GM12873 (cell line): ENCODE results near the gene KRT32.

Experiments
- CTCF ChIP-seq: IDR thresholded peaks from 2 replicates; pipeline ENCODE4 v1.5.1; 2012; ENCODE audit warnings: low read depth, mild to moderate bottlenecking, moderate library complexity, low read length, control low read depth; ENCODE audit not compliant: insufficient read depth; ENCODE audit errors: missing control alignments

KRT32 gene

GRCh38 chr17:41483991-41484826 lies 17.0 kb upstream of the KRT32 start:
- no peak for TF ChIP-seq CTCF

DNA sequence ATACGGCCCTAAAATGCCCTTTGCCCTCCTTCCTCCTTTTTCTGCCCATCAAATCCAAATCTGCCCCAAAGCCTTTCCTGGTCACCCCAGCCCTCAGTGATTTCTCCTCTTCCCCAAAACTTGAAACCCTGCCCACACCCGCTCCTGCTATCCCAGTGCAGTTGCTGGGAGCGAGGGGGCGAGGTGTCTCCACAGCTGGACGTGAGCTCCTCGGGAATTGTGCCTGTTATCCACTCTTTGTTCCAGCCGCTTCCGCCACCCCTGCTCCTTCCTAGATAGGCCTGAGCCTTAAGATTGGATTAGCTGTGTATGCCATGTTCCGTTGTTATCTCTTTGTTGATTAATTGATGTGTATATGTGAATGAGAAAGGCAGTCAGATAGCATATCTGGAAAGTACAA lies 16.3 kb upstream of the KRT32 start:
- TF ChIP-seq CTCF: no peak

- TF ChIP-seq CTCF: no peak
These were observed 13.8 kb upstream of the KRT32 start, which contains the start of gene KRT35 for GRCh38 chr17:41481036-41481435. Gene KRT35 (minus strand): TSS chr17:41481151. CDS start chr17:41481097, 54 bp downstream.

DNA sequence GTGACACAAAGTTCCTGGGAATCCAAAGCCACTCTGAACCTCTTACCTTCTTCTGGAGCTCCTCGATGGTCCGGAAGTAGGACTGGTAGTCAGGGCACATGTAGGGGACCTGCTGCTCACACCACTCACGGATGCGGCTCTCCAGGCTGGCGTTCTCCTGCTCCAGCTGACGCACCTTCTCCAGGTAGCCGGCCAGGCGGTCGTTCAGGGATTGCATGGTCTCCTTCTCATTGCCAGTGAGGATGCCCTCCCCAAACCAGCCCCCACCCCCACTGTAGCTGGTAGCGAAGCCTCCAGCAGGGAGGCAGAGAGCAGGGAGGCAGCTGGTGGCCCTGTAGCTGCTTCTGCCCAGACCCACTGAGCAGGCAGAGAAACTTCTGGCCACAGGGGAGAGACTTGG lies 13.4 kb upstream of the KRT32 start:
- TF ChIP-seq CTCF: no peak

DNA sequence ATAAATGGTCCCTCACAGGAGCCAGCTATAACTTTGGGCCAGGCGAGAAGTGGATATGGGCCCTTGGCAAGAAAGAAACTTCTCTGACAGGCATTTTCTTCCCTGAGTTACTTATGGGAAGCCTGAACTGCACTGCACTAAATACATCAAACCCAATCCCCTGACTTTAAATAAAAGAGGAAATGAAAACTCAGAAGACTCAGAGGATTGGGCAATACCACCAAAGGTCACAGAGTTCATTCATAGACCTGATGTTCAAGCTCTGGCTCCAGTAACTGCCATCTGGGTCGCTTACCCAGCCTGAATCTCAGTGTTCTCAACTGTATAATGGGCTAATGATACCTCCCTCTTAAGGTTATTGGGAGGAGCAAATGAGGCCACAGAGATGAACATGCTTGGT lies 12.9 kb upstream of the KRT32 start:
- no peak for TF ChIP-seq CTCF

DNA sequence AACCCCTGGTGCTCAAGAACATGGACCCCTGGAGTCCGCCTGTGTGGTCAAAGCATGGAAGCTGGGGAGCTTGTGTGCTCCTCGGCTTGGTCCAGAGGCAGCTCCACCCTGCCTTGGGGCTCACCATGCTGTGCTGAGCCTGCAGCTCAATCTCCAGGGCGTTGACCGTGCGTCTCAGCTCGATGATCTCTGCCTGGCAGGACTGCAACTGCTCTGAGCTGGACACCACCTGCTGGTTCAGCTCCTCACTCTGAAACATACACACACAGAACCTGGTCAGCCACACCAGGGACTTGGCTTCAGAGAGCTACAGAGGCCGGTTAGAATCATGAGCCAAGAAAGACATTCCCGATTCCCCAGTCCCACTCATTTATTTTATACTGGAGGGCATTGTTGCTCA lies 11.1 kb upstream of the KRT32 start:
- no peak for TF ChIP-seq CTCF

DNA sequence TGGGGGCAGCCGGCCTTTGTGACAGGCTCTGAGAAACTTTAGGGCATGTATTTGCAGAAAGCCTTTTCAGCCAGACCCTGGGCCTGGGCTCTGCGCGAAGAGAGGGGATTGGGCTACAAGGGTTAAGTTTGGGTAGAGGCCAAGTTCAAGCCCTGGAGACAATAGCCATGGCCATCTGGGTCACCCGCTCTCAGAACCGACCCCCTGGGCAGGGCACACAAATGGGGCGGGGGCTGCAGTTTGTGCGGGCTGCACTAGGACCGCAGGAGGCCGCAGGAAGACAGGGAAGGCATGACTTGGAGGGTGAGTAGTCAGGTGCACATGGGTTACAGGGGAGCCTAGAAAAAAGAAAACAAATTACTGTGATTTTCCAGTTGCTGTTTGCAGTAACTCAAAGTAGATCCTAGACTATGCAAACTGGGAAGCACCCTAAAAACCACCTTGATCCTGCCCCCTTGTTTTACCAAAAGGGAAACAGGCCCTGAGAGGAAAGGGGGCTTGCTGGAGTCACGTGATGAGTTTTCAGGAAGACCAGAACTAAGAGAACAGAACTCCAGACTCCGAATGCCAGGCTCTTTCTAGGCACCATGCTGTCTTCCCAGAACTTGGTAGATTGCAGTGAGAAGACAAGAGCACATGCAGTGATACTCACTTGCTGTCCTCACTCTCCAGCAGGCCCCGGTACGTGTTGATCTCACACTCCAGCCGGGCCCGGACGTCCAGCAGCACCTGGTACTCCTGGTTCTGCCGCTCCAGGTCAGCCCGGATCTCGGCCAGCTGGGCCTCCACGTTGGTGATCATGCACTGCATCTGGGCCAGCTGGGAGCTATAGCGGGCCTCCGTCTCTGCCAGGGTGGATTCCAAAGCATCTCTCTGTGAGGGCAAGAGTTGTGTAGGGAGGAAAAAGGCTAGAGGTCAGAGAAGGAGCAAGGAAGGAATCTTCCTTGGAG lies 10.0 kb upstream of the KRT32 start:
- TF ChIP-seq CTCF: no peak
